ENCODE data around the gene PHF2.

The PHF2 gene

GRCh38 chr9:93634311-93635185 is 58.2 kb downstream of the PHF2 start:
- no peak for DNase-seq

GRCh38 chr9:93635186-93636107 is 59.1 kb downstream of the PHF2 start:
- DNase-seq = no peak

GRCh38 chr9:93636172-93636661 is 59.8 kb downstream of the PHF2 start:
- no peak for DNase-seq

- no peak for DNase-seq
These were observed 60.3 kb downstream of the PHF2 start for GRCh38 chr9:93636667-93637066.

- DNase-seq = no peak
These were observed 61.5 kb downstream of the PHF2 start for GRCh38 chr9:93637886-93638285.

GRCh38 chr9:93640027-93640426 is 63.6 kb downstream of the PHF2 start:
- no peak for DNase-seq

- no peak for DNase-seq
These were observed 66.6 kb downstream of the PHF2 start for GRCh38 chr9:93642961-93643360.

GRCh38 chr9:93644397-93645088 is 68.2 kb downstream of the PHF2 start:
- DNase-seq = no peak

GRCh38 chr9:93645149-93645889 is 68.9 kb downstream of the PHF2 start:
- no peak for DNase-seq

GRCh38 chr9:93645921-93646639 is 69.7 kb downstream of the PHF2 start:
- DNase-seq = no peak

GRCh38 chr9:93646640-93647178 is 70.3 kb downstream of the PHF2 start:
- no peak for DNase-seq

- DNase-seq = no peak
These were observed 71.8 kb downstream of the PHF2 start for GRCh38 chr9:93648181-93648580.

- no peak for DNase-seq
These were observed 72.5 kb downstream of the PHF2 start for GRCh38 chr9:93648836-93649235.

- no peak for DNase-seq
These were observed 73.4 kb downstream of the PHF2 start for GRCh38 chr9:93649610-93650261.

- DNase-seq = no peak
These were observed 74.1 kb downstream of the PHF2 start for GRCh38 chr9:93650448-93650847.

GRCh38 chr9:93651521-93651950 is 75.2 kb downstream of the PHF2 start:
- no peak for DNase-seq

GRCh38 chr9:93652604-93653592 is 76.5 kb downstream of the PHF2 start:
- DNase-seq = no peak

GRCh38 chr9:93653760-93654159 is 77.4 kb downstream of the PHF2 start:
- no peak for DNase-seq

GRCh38 chr9:93654351-93654961 is 78.1 kb downstream of the PHF2 start:
- DNase-seq = no peak

Measured in activated CD4-positive, alpha-beta T cell treated with anti-CD3 and anti-CD28 coated beads, Interleukin-2, Interleukin-6, amounts not matched to agents 100 ng/mL and 50 ng/mL, durations not matched to agents 16 hours and 8 hours (primary cell).